Activated T-cell treated with anti-CD3 and anti-CD28 coated beads for 1 hour (primary cell): Measurements from ENCODE around the gene HSPA8.
A peak's percentile ranks its signal among the peaks of the same experiment; 100 is the strongest.
"Not testable (repeated sequence)": the region's sequence is repeated elsewhere in the genome, so short reads cannot be mapped to it uniquely, and the experiment has no call there.

Experiments
- DNase-seq: peaks from one replicate; pipeline ENCODE4 v3.0.0-alpha.2; 2020; ENCODE audit warnings: low read depth

HSPA8 gene

DNA sequence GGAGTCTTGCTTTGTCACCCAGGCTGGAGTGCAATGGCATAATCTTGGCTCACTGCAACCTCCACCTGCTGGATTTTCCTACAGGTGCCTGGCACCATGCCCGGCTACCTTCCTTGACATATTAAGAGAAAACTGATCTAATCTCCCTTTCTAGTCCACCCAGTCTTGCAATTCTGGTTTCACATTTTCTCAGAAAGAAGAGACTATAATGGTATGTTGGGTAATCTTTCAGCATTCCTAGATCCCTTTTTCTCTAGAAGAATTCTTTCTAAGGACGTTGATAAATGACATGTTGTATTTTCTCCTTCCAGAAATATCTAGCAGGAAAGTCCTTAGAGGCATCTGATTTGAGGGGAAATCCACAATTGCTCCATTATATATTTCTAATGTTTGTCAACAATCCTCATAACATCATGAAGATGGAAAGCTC is 10.4 kb upstream of the HSPA8 start:
- DNase-seq: no peak

- no peak for DNase-seq
These were observed 8.2 kb upstream of the HSPA8 start for GRCh38 chr11:123069908-123070821.

DNA sequence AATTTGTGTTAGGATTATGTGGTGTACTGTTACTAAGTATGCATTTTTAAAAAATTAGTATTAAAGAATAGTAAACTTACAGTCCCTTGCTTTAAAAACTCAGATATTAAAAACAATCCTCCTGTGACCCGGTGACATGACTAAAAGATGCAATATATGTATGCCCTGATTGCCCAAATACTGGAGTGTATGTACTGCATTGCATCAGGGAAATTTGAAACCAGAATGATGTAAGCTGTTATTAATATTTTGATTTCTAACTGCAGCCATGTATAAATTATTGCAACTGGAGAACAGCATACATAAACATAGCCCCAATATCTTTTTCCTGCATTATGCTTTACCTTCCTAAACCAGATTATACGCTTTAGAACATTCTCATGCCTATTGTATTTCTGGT is 3.7 kb upstream of the HSPA8 start:
- DNase-seq: no peak

DNA sequence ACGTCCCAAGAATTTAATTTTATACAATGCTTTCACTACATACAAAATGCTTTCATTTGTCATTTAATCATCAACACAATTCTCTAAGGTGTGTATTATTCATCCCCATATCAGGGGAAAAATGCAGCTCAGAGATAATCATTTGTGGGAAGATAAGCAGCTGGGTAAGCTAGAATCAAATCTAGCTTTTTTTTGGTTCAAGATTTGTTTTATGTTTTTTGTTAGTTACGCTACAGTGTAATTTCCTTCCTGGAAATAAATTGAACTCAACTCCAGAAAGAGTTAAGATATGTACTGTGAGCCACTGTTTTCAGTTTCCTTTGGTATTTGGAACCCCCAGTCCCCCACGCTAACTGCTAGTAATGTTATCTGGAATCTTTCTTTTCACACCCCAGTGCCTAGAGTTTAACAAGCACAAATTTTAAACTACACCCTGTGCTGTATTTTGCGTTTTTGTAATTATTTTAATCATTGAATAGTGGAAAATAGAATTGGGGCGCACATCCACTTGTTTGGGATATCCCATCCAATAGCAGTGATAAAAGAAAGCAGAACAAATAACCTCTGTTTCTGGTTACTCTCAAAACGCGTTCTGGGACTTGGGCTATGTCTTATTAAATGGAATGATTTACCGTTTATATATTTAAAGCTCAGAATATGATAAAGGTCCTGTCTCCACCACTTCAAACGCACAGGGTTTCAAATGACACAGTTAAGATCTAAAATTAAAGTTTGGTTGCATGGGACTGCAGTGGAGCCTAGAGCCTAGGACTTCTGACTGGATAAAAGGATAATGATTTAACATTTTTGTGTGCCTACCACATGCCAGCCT is 2.1 kb upstream of the HSPA8 start:
- DNase-seq: no peak

- peak; percentile 35 for DNase-seq
These were observed 1.2 kb upstream of the HSPA8 start for GRCh38 chr11:123062892-123063825.

GRCh38 chr11:123062158-123062891 is 389 bp upstream of the HSPA8 start:
- DNase-seq: peak; percentile 98

DNA sequence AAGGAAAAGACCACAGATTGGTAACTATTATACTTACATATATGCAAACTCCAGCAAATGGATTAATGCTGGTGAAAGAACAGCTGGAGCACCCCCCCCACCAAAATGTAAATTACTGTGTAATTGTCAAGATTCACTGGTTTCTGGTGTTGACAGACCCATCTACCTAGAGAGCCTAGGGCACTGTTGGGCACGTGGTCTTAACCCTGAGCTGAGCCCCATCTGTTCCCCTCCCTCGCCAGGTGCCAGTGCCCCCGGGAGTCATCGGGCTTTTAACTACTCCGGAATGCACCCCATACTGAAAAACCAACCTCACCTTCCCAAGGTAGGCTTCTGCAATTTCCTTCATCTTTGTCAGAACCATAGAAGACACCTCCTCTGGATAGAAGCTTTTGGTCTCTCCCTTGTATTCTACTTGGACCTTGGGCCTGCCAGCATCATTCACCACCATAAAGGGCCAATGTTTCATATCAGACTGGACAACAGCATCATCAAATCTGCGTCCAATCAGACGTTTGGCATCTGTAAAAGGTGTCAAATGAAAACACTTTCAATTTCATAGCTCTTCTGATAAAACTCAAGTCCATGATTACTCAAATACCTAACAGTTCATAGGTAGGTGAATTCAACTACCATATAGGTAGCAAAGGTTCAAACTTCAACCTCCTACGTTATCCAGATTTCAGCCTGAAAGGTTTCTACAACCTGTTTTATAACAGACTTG is 1.5 kb downstream of the HSPA8 start:
- DNase-seq: no peak

GRCh38 chr11:123059041-123059920 is 2.7 kb downstream of the HSPA8 start:
- not testable (repeated sequence) for DNase-seq

DNA sequence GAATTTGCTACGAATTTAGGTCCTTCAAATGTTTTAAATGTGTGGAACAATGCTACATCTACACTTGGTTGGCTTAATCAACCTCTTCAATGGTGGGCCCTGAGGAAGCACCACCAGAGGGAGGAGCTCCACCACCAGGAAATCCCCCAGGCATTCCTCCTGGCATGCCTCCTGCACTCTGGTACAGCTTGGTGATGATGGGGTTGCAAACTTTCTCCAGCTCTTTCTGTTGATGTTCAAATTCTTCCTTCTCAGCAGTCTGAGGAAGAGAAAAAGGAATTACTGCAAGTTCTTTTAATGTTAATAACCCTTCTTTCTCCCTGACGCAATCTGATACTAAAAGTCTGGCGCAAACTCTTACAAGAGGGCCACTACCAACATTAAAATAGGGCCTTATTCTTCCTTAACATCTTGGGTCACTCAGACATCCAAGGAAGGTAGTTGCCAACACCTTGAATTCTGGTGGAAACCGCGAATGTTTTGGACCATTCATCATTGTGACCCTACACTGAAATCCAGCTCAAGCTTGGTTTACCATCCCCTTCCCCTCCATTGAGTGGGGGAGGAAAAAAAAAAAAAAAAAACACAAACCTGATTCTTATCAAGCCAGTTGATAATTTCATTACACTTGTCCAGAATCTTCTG is 4.2 kb downstream of the HSPA8 start:
- DNase-seq: no peak

DNA sequence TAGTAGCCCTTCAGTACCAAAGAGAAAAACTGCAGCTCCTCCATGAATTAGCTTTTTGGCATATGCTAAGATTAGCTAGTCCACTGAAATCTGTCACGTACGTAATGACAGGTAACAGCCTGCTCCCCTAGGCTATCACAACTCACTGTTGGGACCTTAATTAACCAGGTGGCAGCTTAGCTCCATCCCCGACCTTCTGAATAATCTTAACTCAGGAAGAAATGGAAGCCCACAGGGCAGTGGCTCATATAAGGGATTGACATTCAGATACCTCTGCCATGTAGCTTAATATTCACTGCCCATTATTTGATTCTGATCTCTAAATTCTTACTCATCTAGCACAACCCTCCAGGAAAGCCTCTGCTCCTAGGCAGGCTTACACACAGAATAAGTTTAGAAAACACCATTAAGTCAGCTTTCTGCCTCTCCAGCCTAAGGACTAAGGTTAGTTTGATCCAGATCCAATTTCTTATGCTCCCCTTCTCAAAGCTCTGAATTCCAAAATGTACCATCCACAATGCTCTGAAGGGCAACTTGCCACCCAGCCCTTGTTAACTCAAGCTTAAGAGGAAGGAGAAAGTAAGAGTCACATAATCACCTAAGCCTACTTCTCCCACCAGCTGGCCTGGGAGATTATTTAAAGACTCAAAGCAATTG is 5.0 kb downstream of the HSPA8 start:
- DNase-seq: no peak

GRCh38 chr11:123055191-123055901 is 6.6 kb downstream of the HSPA8 start:
- DNase-seq: no peak

DNA sequence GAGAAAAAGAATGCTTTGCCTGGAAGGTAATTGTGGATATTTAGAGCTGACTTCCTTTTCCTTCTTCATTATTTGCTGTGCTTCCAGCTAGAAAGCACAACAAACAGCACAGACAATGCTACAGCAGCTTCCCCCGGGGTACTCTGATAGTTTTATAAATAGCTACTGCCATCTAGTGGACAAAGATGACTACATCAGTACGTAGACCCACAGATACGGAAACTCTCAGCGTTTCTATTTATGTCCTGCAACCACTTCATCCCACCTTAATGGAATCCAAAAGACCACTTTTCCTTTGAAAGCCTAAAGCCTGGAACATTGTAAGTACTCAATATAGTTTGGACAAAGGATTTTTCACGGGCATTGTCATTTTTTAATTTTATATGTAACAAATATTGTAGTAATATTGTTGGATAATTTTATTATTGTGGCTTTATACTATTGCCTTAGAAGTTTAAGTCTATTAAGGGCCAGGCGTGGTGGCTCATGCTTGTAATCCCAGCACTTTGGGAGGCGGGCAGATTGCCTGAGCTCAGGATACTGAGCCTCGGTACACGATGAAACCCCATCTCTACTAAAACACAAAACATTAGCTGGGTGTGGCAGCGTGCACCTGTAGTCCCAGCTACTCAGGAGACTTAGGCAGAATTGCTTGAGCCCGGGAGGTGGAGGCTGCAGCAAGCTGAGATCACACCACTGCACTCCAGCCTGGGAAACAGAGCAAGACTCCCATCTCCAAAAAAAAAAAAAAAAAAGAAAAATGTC is 7.5 kb downstream of the HSPA8 start:
- DNase-seq: no peak

GRCh38 chr11:123052901-123053721 is 8.8 kb downstream of the HSPA8 start:
- DNase-seq: no peak

DNA sequence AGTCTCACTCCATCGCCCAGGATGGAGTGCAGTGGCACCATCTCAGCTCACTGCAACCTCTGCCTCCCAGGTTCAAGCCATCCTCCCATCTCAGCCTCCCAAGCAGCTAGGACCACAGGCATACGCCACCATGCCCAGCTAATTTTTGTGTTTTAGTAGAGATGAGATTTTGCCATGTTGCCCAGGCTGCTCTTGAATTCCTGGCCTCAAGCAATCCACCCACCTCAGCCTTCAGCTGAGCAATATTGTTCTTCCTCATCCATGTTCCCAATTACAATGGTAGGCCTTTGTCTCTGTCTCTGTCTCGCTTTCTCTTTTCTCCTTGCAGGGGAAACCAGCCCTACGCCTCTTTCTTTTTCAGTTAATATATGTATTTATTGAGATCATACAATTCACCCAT is 10.3 kb downstream of the HSPA8 start:
- no peak for DNase-seq

GRCh38 chr11:123051146-123051545 is 10.8 kb downstream of the HSPA8 start:
- no peak for DNase-seq

DNA sequence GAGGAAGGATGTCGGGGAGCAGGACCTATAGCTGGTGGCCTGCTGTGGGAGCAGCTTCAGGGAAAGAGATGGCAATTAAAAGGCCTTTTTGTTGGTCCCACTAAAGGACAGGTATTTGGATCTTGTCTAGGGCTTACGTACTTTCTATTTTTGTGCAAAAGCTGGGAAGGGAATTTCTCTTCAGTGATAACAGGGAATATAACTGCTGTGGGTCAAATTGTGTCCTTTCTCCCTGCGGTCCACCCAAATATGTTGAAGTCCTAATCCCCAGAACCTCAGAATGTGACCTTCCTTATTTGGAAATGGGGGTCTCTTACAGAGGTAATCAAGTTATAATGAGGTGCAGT is 14.0 kb downstream of the HSPA8 start:
- no peak for DNase-seq
